MCF 10A (cell line): Measurements from ENCODE around the gene FGF14. TPM values are rescaled to one million over a fixed set of nuclear protein-coding genes. Genes with fewer than 3 reads are reported as not detected.

Source experiments
- BruUV-seq: library from RNA; stranded (reverse); fragments of 400-500 nt; replicated peaks from 2 replicates; lab custom pipeline; 2021; lab: Mats Ljungman, UMichigan
- CTCF ChIA-PET: fragments of 300-600 bp; sonication (Branson Sonifier 250); formaldehyde crosslinking; extraction: SDS; loops from one replicate; lab custom pipeline; 2021; ENCODE audit warnings: antibody characterized with exemption, inconsistent platforms; lab: Yijun Ruan, JAX
- POLR2A ChIA-PET: fragments of 300-600, 350-650 bp; sonication (Branson Sonifier 250); formaldehyde crosslinking; extraction: SDS; loops from one replicate; lab custom pipeline; 2020; ENCODE audit warnings: antibody characterized with exemption, inconsistent platforms; lab: Yijun Ruan, JAX
- DNase-seq: peaks from one replicate; pipeline ENCODE4 v3.0.0-alpha.2; 2018; ENCODE audit not compliant: unreplicated experiment
- H3K27ac Mint-ChIP-seq: one replicate; pipeline ENCODE4 v1.8.0; 2022; ENCODE audit warnings: mild to moderate bottlenecking, low read depth, mixed read lengths; ENCODE audit not compliant: unreplicated experiment
- H3K27me3 Mint-ChIP-seq: one replicate; pipeline ENCODE4 v1.8.0; 2022; ENCODE audit warnings: mixed read lengths; ENCODE audit not compliant: insufficient read depth, unreplicated experiment
- H3K36me3 Mint-ChIP-seq: one replicate; pipeline ENCODE4 v1.8.0; 2022; ENCODE audit warnings: mild to moderate bottlenecking, moderate library complexity, mixed read lengths; ENCODE audit not compliant: insufficient read depth, unreplicated experiment
- H3K4me1 Mint-ChIP-seq: one replicate; pipeline ENCODE4 v1.8.0; 2022; ENCODE audit warnings: mixed read lengths; ENCODE audit not compliant: insufficient read depth, unreplicated experiment
- H3K4me3 Mint-ChIP-seq: one replicate; pipeline ENCODE4 v1.8.0; 2022; ENCODE audit warnings: mild to moderate bottlenecking, moderate library complexity, mixed read lengths; ENCODE audit not compliant: unreplicated experiment
- H3K9me3 Mint-ChIP-seq: one replicate; pipeline ENCODE4 v1.8.0; 2022; ENCODE audit warnings: mixed read lengths; ENCODE audit not compliant: unreplicated experiment
- CTCF ChIP-seq: fragments of 200-600 bp; IDR thresholded peaks from one replicate; pipeline ENCODE4 v1.8.0; 2022; ENCODE audit warnings: antibody characterized with exemption, mild to moderate bottlenecking; ENCODE audit not compliant: unreplicated experiment
- intact Hi-C: fragments of 100-400 bp; cut with micrococcal nuclease; formaldehyde crosslinking; loops from 2 replicates; pipeline ENCODE4 v1.14.1; 2022
- total RNA-seq: library from RNA; stranded (reverse); gene quantifications from 2 replicates; pipeline ENCODE4 v1.2.3, GENCODE V29; 2022

The FGF14 gene
- total RNA-seq, 1 experiment from 2014 or later: not detected

DNA sequence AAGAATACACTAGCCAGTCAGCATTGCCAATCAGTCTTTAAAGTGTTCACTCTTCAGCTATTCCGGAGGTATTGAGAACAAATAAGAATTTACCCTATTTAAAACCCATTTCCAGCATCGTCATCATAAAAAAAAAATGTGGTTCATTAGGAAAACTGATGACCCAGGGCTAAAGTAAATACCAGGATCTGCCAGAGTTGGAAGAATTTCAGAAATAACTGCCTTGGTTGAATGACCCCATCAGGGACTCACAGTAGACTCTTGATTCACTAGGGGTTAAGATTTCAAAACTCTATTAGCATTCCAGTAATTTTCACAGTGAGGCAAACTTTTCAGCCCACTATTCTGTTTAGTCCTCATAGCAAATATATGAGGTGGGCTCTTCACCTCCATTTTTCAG is 572.4 kb downstream of the FGF14 start:
- intact Hi-C loops: no loop called here
- H3K4me1 Mint-ChIP-seq: no peaks in the 10 kb centered on the region
- peaks cover 86% of the 10 kb centered on the region for H3K27me3 Mint-ChIP-seq
- no peak for DNase-seq
- H3K9me3 Mint-ChIP-seq: no peaks in the 10 kb centered on the region
- POLR2A ChIA-PET: no interaction called here
- H3K4me3 Mint-ChIP-seq: no peak overlapping the region
- no peak overlapping the region for H3K27ac Mint-ChIP-seq
- no peak for TF ChIP-seq CTCF
- CTCF ChIA-PET: no interaction called here
- no peaks in the 10 kb centered on the region for H3K36me3 Mint-ChIP-seq
- BruUV-seq: no TSS peak

- H3K27ac Mint-ChIP-seq: no peak overlapping the region
- H3K36me3 Mint-ChIP-seq: no peaks in the 10 kb centered on the region
- no peaks in the 10 kb centered on the region for H3K9me3 Mint-ChIP-seq
- H3K27me3 Mint-ChIP-seq: peaks cover 83% of the 10 kb centered on the region
- no peak overlapping the region for H3K4me3 Mint-ChIP-seq
- DNase-seq: no peak
- TF ChIP-seq CTCF: no peak
- ChIA-PET CTCF (no interaction called here), POLR2A (no interaction called here)
- H3K4me1 Mint-ChIP-seq: no peaks in the 10 kb centered on the region
- BruUV-seq: no TSS peak
- intact Hi-C loops: no loop called here
These were observed 573.7 kb downstream of the FGF14 start for GRCh38 chr13:101828119-101828518.

DNA sequence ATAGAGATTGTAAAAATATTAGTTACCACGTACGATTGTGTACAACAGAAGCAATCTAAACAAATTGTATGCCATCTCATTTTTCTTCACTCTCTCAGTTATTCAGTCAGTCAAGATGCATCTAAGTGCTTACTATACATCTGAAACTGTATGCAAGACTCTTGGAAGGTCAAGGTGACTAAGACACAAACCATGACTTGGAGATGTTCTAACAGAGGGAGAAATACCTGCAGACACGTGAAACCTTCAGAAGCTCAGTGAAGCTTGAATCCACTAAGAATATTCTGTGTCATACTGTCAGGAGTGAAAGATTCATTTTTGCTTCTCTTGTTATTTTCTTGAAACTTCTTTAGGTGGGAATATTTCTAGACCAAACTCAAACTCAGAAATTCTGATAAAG is 584.0 kb downstream of the FGF14 start:
- peaks cover 77% of the 10 kb centered on the region for H3K27me3 Mint-ChIP-seq
- H3K4me1 Mint-ChIP-seq: no peaks in the 10 kb centered on the region
- intact Hi-C loops: no loop called here
- H3K4me3 Mint-ChIP-seq: no peak overlapping the region
- DNase-seq: no peak
- H3K9me3 Mint-ChIP-seq: no peaks in the 10 kb centered on the region
- no peak overlapping the region for H3K27ac Mint-ChIP-seq
- H3K36me3 Mint-ChIP-seq: no peaks in the 10 kb centered on the region
- no TSS peak for BruUV-seq
- no peak for TF ChIP-seq CTCF
- POLR2A ChIA-PET: interaction anchor here (1.0 kb wide), 1 partner anchor 179 kb away, joined by 3 read pairs; no protein-coding TSS in a partner anchor
- CTCF ChIA-PET: interaction anchor here (0.7 to 1.0 kb wide), 2 partner anchors 48 to 101 kb away, joined by 3 to 4 read pairs; no protein-coding TSS in a partner anchor

DNA sequence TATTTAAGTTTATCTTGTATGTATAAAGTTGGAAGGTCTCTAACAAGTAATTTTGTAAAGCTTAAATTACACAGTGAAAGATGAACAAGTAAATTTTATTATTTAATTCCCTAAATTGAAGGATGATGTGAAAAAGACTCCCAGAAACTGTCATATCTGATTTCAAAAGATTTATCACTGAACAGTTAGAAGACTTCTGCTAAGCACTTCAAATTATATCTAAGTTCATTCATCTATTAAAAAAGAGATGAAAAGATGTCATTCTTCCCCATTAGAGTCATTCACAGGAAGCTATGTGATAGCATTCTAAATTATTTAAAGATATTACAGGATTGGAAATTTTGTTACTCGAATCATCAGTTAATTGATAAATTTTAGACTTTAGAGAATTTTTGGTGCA is 590.0 kb downstream of the FGF14 start:
- DNase-seq: no peak
- CTCF ChIA-PET: no interaction called here
- no TSS peak for BruUV-seq
- intact Hi-C loops: no loop called here
- H3K27ac Mint-ChIP-seq: no peak overlapping the region
- no peak overlapping the region for H3K4me3 Mint-ChIP-seq
- H3K27me3 Mint-ChIP-seq: peaks cover 76% of the 10 kb centered on the region
- H3K4me1 Mint-ChIP-seq: no peaks in the 10 kb centered on the region
- POLR2A ChIA-PET: no interaction called here
- TF ChIP-seq CTCF: no peak
- no peaks in the 10 kb centered on the region for H3K9me3 Mint-ChIP-seq
- no peaks in the 10 kb centered on the region for H3K36me3 Mint-ChIP-seq
